ENCODE data around the gene CBS.
"Not testable (repeated sequence)": the region's sequence is repeated elsewhere in the genome, so short reads cannot be mapped to it uniquely, and the experiment has no call there.

GRCh38 chr21:43068065-43068464 is 7.6 kb downstream of the CBS start:
- not testable (repeated sequence) for TF ChIP-seq CTCF, POLR2A (IDR thresholded peaks at IDR 0.05)

All from uterus (tissue), 2 donors.